Measurements from ENCODE around the gene ATP2C1.
A peak's percentile ranks its signal among the peaks of the same experiment; 100 is the strongest.

ATP2C1 gene

GRCh38 chr3:131018970-131019369 lies 125.1 kb downstream of the ATP2C1 start:
- no peak overlapping the region for H4K8ac ChIP-seq (ENCODE audit: low read depth, low read length)
- H2BK5ac ChIP-seq (ENCODE audit: low read length): no peak overlapping the region
- no peak overlapping the region for H3K23ac ChIP-seq (ENCODE audit: low read depth, low read length, poor library complexity)
- H3K4ac ChIP-seq (ENCODE audit: low read length): no peak overlapping the region
- no peaks in the 10 kb centered on the region for H3K79me1 ChIP-seq (ENCODE audit: low read depth, low read length)
- WGBS, 2 donors (ENCODE audit: extremely low coverage in 2 of 2, insufficient read length in 2 of 2, insufficient replicate concordance in 1 of 2): no CpG with 5 or more reads among the region's 3 CpGs
- no peak overlapping the region for H2BK120ac ChIP-seq (ENCODE audit: low read depth, low read length)
- no peaks in the 10 kb centered on the region for H3K9me3 ChIP-seq (replicated peaks in 1 of 2; ENCODE audit: control insufficient read depth in 2 of 2, insufficient read depth in 1 of 2, low read depth in 1 of 2, low read length in 2 of 2)
- H3K4me1 ChIP-seq (ENCODE audit: control insufficient read depth in 2 of 2, insufficient read depth in 1 of 2, low read depth in 1 of 2, low read length in 2 of 2): no peaks in the 10 kb centered on the region
- DNase-seq (ENCODE audit: low spot score): no peak
- H2BK15ac ChIP-seq (ENCODE audit: low read length): no peak overlapping the region
- H2AK5ac ChIP-seq (ENCODE audit: low read depth, low read length): no peak overlapping the region
- no peak overlapping the region for H3K4me2 ChIP-seq (ENCODE audit: insufficient read depth, low read length, poor library complexity, severe bottlenecking)
- no peak overlapping the region for H2AFZ ChIP-seq (ENCODE audit: low read length)
- no peak overlapping the region for H3K9ac ChIP-seq (ENCODE audit: low read depth, low read length, poor library complexity)
- peaks cover 6 to 18% of the 10 kb centered on the region in 2 donors for H3K36me3 ChIP-seq (replicated peaks in 1 of 2; ENCODE audit: control insufficient read depth in 2 of 2, insufficient read depth in 2 of 2, low read length in 2 of 2)
- H3K14ac ChIP-seq (ENCODE audit: low read length): no peak overlapping the region
- no peak overlapping the region for H2BK12ac ChIP-seq (ENCODE audit: low read length)
- no peak overlapping the region for H3K4me3 ChIP-seq (ENCODE audit: low read length in 2 of 2)
- no peak overlapping the region for H4K91ac ChIP-seq (ENCODE audit: low read depth, low read length, poor library complexity)
- no peak overlapping the region for H3K18ac ChIP-seq (ENCODE audit: low read length)
- no peaks in the 10 kb centered on the region for H3K27me3 ChIP-seq (ENCODE audit: control insufficient read depth in 3 of 3, insufficient read depth in 3 of 3, low read depth in 1 of 3, low read length in 3 of 3)
- no peak overlapping the region for H3K27ac ChIP-seq (replicated peaks; ENCODE audit: low read length)

DNA sequence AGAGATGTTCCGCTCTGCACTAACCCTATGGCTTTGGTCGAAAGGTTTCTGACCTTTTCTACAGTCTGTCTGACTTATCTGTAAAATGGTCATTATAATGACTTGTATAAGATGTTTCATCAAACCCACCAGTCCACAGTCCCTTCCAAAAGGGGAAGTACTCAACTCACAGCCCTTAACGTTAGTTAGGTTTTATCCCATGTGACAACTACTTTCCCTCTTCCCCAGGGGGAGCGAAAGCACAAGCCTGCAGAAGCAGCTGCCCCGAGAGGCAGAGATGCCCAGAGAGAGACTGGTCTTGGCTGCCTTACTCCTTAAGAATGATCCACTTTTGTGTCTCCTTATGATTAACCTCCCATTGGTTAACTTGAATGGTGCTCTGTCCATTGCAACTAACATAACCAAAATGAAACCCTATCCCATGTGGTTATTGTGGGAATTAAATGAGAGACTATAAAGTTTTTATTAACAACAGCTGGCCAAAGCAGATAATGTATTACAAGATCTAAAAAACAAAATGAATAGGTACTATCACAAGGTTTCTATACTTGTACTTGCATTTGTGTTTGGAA lies 126.3 kb downstream of the ATP2C1 start:
- no peak for DNase-seq (ENCODE audit: low spot score)
- H4K91ac ChIP-seq (ENCODE audit: low read depth, low read length, poor library complexity): no peak overlapping the region

DNA sequence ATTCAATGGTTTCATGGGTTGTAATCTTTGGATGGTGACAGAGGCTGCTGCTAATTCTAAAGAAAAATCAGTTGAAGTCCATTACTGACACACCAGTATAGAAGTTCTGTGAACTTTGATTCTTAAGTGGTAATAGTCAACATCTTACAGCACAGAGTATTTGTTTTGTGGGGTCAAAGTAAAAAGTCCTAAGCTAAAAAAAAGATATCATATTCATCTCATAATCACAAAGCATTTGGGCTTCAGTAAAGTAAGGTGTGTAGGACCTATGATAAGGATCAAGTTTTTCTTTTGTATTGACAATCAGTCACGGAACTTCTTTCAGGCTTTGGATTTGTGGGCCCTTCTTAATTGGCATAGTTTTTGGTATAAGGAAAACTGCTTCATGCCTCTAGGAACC lies 131.7 kb downstream of the ATP2C1 start:
- Histone ChIP-seq H2BK12ac (ENCODE audit: low read length) (no peak overlapping the region), H2BK15ac (ENCODE audit: low read length) (no peak overlapping the region), H3K9me3 (replicated peaks in 1 of 2; ENCODE audit: control insufficient read depth in 2 of 2, insufficient read depth in 1 of 2, low read depth in 1 of 2, low read length in 2 of 2) (no peaks in the 10 kb centered on the region), H3K27ac (replicated peaks; ENCODE audit: low read length) (no peak overlapping the region), H2BK120ac (ENCODE audit: low read depth, low read length) (no peak overlapping the region), H3K23ac (ENCODE audit: low read depth, low read length, poor library complexity) (no peak overlapping the region), H3K79me1 (ENCODE audit: low read depth, low read length) (no peaks in the 10 kb centered on the region), H3K9ac (ENCODE audit: low read depth, low read length, poor library complexity) (no peak overlapping the region), H2AK5ac (ENCODE audit: low read depth, low read length) (no peak overlapping the region), H3K4me3 (ENCODE audit: low read length in 2 of 2) (no peak overlapping the region), H3K18ac (ENCODE audit: low read length) (no peak overlapping the region), H3K4me2 (ENCODE audit: insufficient read depth, low read length, poor library complexity, severe bottlenecking) (no peak overlapping the region), H3K27me3 (ENCODE audit: control insufficient read depth in 3 of 3, insufficient read depth in 3 of 3, low read depth in 1 of 3, low read length in 3 of 3) (no peaks in the 10 kb centered on the region), H4K91ac (ENCODE audit: low read depth, low read length, poor library complexity) (no peak overlapping the region), H4K8ac (ENCODE audit: low read depth, low read length) (no peak overlapping the region), H3K14ac (ENCODE audit: low read length) (no peak overlapping the region), H2AFZ (ENCODE audit: low read length) (no peak overlapping the region), H3K4ac (ENCODE audit: low read length) (no peak overlapping the region), H3K4me1 (ENCODE audit: control insufficient read depth in 2 of 2, insufficient read depth in 1 of 2, low read depth in 1 of 2, low read length in 2 of 2) (peaks cover 0 to 3% of the 10 kb centered on the region in 2 donors), H2BK5ac (ENCODE audit: low read length) (no peak overlapping the region), H3K36me3 (replicated peaks in 1 of 2; ENCODE audit: control insufficient read depth in 2 of 2, insufficient read depth in 2 of 2, low read length in 2 of 2) (peaks cover 0 to 4% of the 10 kb centered on the region in 2 donors)
- no peak for DNase-seq (ENCODE audit: low spot score)
- WGBS, 2 donors (ENCODE audit: extremely low coverage in 2 of 2, insufficient read length in 2 of 2, insufficient replicate concordance in 1 of 2): no CpG with 5 or more reads among the region's 1 CpG

More for the DNA sequence above, 126.3 kb downstream of the ATP2C1 start:
- Histone ChIP-seq H2BK5ac (ENCODE audit: low read length) (no peak overlapping the region), H3K4ac (ENCODE audit: low read length) (no peak overlapping the region), H3K14ac (ENCODE audit: low read length) (no peak overlapping the region), H3K18ac (ENCODE audit: low read length) (no peak overlapping the region), H3K27me3 (ENCODE audit: control insufficient read depth in 3 of 3, insufficient read depth in 3 of 3, low read depth in 1 of 3, low read length in 3 of 3) (no peaks in the 10 kb centered on the region), H3K9ac (ENCODE audit: low read depth, low read length, poor library complexity) (no peak overlapping the region), H3K79me1 (ENCODE audit: low read depth, low read length) (no peaks in the 10 kb centered on the region), H2AFZ (ENCODE audit: low read length) (no peak overlapping the region), H2BK12ac (ENCODE audit: low read length) (no peak overlapping the region), H2AK5ac (ENCODE audit: low read depth, low read length) (no peak overlapping the region), H3K36me3 (replicated peaks in 1 of 2; ENCODE audit: control insufficient read depth in 2 of 2, insufficient read depth in 2 of 2, low read length in 2 of 2) (peaks cover 8 to 18% of the 10 kb centered on the region in 2 donors), H3K4me1 (ENCODE audit: control insufficient read depth in 2 of 2, insufficient read depth in 1 of 2, low read depth in 1 of 2, low read length in 2 of 2) (no peaks in the 10 kb centered on the region), H3K4me2 (ENCODE audit: insufficient read depth, low read length, poor library complexity, severe bottlenecking) (no peak overlapping the region), H3K4me3 (ENCODE audit: low read length in 2 of 2) (no peak overlapping the region), H3K9me3 (replicated peaks in 1 of 2; ENCODE audit: control insufficient read depth in 2 of 2, insufficient read depth in 1 of 2, low read depth in 1 of 2, low read length in 2 of 2) (no peaks in the 10 kb centered on the region), H3K23ac (ENCODE audit: low read depth, low read length, poor library complexity) (no peak overlapping the region), H2BK120ac (ENCODE audit: low read depth, low read length) (no peak overlapping the region), H4K8ac (ENCODE audit: low read depth, low read length) (no peak overlapping the region), H2BK15ac (ENCODE audit: low read length) (no peak overlapping the region), H3K27ac (replicated peaks; ENCODE audit: low read length) (no peak overlapping the region)
- no CpG with 5 or more reads among the region's 5 CpGs for WGBS, 2 donors (ENCODE audit: extremely low coverage in 2 of 2, insufficient read length in 2 of 2, insufficient replicate concordance in 1 of 2)

GRCh38 chr3:131026321-131027151 lies 132.7 kb downstream of the ATP2C1 start, which contains the start of the genes ASTE1 and NEK11:
Gene ASTE1, minus strand, starts transcription at chr3:131026825. Its CDS starts 1,519 bp downstream, at chr3:131025306.
Gene NEK11, plus strand, starts transcription at chr3:131026877. Its CDS starts 2,832 bp downstream, at chr3:131029709.
- Histone ChIP-seq H3K4ac (ENCODE audit: low read length) (no peak within 1 kb of the TSS), H3K36me3 (replicated peaks in 1 of 2; ENCODE audit: control insufficient read depth in 2 of 2, insufficient read depth in 2 of 2, low read length in 2 of 2) (peaks cover 0 to 4% of the 10 kb centered on the region in 2 donors), H3K79me1 (ENCODE audit: low read depth, low read length) (no peaks in the 10 kb centered on the region), H3K9me3 (replicated peaks in 1 of 2; ENCODE audit: control insufficient read depth in 2 of 2, insufficient read depth in 1 of 2, low read depth in 1 of 2, low read length in 2 of 2) (no peaks in the 10 kb centered on the region), H2BK5ac (ENCODE audit: low read length) (no peak within 1 kb of the TSS), H4K8ac (ENCODE audit: low read depth, low read length) (no peak within 1 kb of the TSS), H3K4me2 (ENCODE audit: insufficient read depth, low read length, poor library complexity, severe bottlenecking) (peak within 1 kb of the TSS; percentile 69), H3K18ac (ENCODE audit: low read length) (peak within 1 kb of the TSS; percentile 90), H2BK120ac (ENCODE audit: low read depth, low read length) (peak within 1 kb of the TSS; percentile 10), H3K4me3 (ENCODE audit: low read length in 2 of 2) (peak within 1 kb of the TSS in 1 of 2 donors; percentile 86), H3K9ac (ENCODE audit: low read depth, low read length, poor library complexity) (peak within 1 kb of the TSS; percentile 79), H3K23ac (ENCODE audit: low read depth, low read length, poor library complexity) (peak within 1 kb of the TSS; percentile 94), H4K91ac (ENCODE audit: low read depth, low read length, poor library complexity) (no peak within 1 kb of the TSS), H3K27me3 (ENCODE audit: control insufficient read depth in 3 of 3, insufficient read depth in 3 of 3, low read depth in 1 of 3, low read length in 3 of 3) (no peaks in the 10 kb centered on the region), H2AFZ (ENCODE audit: low read length) (no peak within 1 kb of the TSS), H3K4me1 (ENCODE audit: control insufficient read depth in 2 of 2, insufficient read depth in 1 of 2, low read depth in 1 of 2, low read length in 2 of 2) (peaks cover 0 to 3% of the 10 kb centered on the region in 2 donors), H2BK15ac (ENCODE audit: low read length) (peak within 1 kb of the TSS; percentile 79), H3K27ac (replicated peaks; ENCODE audit: low read length) (peak within 1 kb of the TSS; percentile 59), H2BK12ac (ENCODE audit: low read length) (no peak within 1 kb of the TSS), H3K14ac (ENCODE audit: low read length) (no peak within 1 kb of the TSS), H2AK5ac (ENCODE audit: low read depth, low read length) (no peak within 1 kb of the TSS)
- DNase-seq (ENCODE audit: low spot score): peak; percentile 48
- no CpG with 5 or more reads among the region's 56 CpGs for WGBS, 2 donors (ENCODE audit: extremely low coverage in 2 of 2, insufficient read length in 2 of 2, insufficient replicate concordance in 1 of 2)

Measured in neuronal stem cell (in vitro differentiated cells).